ENCODE results near the gene KIF26B. TPM values are rescaled to one million over a fixed set of nuclear protein-coding genes. Genes with fewer than 3 reads are reported as not detected.

Gene KIF26B
- polyA plus RNA-seq, 2 of the 4 experiments (the other 2 are of a cell fraction): 0.01 to 0.04 TPM

- TF ChIP-seq REST (IDR thresholded peaks at IDR 0.05) (no peak), RFX5 (IDR thresholded peaks at IDR 0.05) (no peak), MAX (IDR thresholded peaks at IDR 0.05) (no peak), RARB (CRISPR knock-in tag; IDR thresholded peaks at IDR 0.05) (no peak), KDM5A (IDR thresholded peaks at IDR 0.05) (no peak)
These were observed 152.0 kb downstream of the KIF26B start (continued) for GRCh38 chr1:245306628-245307410.

GRCh38 chr1:245310571-245311531 is 156.1 kb downstream of the KIF26B start:
- TF ChIP-seq REST (IDR thresholded peaks at IDR 0.05) (no peak), HOXB13 (CRISPR knock-in tag; IDR thresholded peaks at IDR 0.05; ENCODE audit: low read depth) (no peak), TP53 (CRISPR knock-in tag; IDR thresholded peaks at IDR 0.05) (no peak), RFX5 (IDR thresholded peaks at IDR 0.05) (no peak), HMGXB4 (CRISPR knock-in tag; IDR thresholded peaks at IDR 0.05; ENCODE audit: borderline replicate concordance) (no peak), MAZ (IDR thresholded peaks at IDR 0.05; ENCODE audit: borderline replicate concordance, low read depth, low read length) (no peak), BHLHE40 (IDR thresholded peaks at IDR 0.05; ENCODE audit: low read depth, low read length) (no peak), CBX8 (IDR thresholded peaks at IDR 0.05) (no peak), HDAC2 (IDR thresholded peaks at IDR 0.05) (no peak), RAD21 (conservative IDR thresholded peaks at IDR 0.05 in 1 of 2, IDR thresholded peaks at IDR 0.05 in 1 of 2) (no peak), ELK1 (IDR thresholded peaks at IDR 0.05; ENCODE audit: low read depth, low read length) (no peak), JUN (IDR thresholded peaks at IDR 0.05) (no peak), POLR2AphosphoS2 (conservative IDR thresholded peaks at IDR 0.05; ENCODE audit: low read length) (no peak), RNF2 (IDR thresholded peaks at IDR 0.05; ENCODE audit: borderline replicate concordance, low read depth) (no peak), ZC3H11A (IDR thresholded peaks at IDR 0.05) (no peak), GATA3 (IDR thresholded peaks at IDR 0.05; ENCODE audit: borderline replicate concordance) (no peak), CEBPB (IDR thresholded peaks at IDR 0.05) (no peak), NR3C1 (IDR thresholded peaks at IDR 0.05) (no peak)
- peak; percentile 31 to 39; a peak in 2 of 6 replicates for ATAC-seq
- Histone ChIP-seq H3K4me1 (no peaks in the 10 kb centered on the region), H3K27ac (no peak overlapping the region), H3K9me3 (no peaks in the 10 kb centered on the region), H3K4me2 (no peak overlapping the region), H3K4me3 (no peak overlapping the region)
- ChIA-PET POLR2A (no interaction called here), CTCF (no interaction called here)
- 53% methylated on average over 22 of the region's 22 CpGs for WGBS (ENCODE audit: missing lambda C conversion rate)
- no peak for DNase-seq (ENCODE audit: low read depth in 1 of 2, low spot score in 1 of 2)
- FAIRE-seq: no peak

Data from A549 (cell line).